HFF-Myc (cell line): ENCODE measurements around the gene NAPSA.

Experiments used
- DNase-seq: peaks from one replicate; pipeline ENCODE4 v3.0.0-alpha.2; 2011; ENCODE audit warnings: low read depth; ENCODE audit errors: extremely low read depth
- H3K4me3 ChIP-seq: replicated peaks from 2 replicates; pipeline ENCODE4 v1.5.1; 2011; ENCODE audit warnings: low read depth, mild to moderate bottlenecking, control low read depth, low read length
- TF ChIP-seq, protein P1 (sequence below): IDR thresholded peaks from 2 replicates; pipeline ENCODE4 v1.5.1; 2012; ENCODE audit warnings: mild to moderate bottlenecking, low read depth, low read length, control low read depth; ENCODE audit errors: missing control alignments

Gene NAPSA

DNA sequence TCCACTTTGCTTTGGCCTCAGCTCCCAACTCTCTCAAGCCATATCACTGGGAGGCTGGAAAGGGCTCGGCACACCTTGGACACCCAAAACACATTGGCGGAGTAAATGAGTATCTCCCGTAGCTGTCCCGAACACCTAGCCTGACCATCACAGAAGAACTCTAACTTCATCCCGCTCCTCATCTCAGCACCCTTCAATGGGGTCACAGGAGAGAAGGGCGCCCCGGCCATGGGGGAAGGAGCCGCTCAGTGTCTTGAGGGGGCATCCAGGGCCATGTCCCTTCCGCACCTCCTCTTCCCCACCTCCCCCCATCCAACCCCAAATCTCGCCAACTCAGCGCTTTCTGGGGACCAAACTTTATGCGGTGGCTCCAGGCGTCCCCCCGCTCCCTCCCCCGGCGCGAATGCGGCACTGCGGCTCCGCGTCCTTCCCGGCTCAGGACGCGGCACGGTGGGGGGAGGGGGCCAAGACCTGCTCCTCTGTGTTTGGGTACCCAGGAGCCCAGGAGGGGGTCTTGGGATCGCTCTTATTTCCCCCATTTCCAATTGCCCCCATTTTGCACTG lies 39.3 kb downstream of the NAPSA start:
- TF ChIP-seq, protein P1, sequence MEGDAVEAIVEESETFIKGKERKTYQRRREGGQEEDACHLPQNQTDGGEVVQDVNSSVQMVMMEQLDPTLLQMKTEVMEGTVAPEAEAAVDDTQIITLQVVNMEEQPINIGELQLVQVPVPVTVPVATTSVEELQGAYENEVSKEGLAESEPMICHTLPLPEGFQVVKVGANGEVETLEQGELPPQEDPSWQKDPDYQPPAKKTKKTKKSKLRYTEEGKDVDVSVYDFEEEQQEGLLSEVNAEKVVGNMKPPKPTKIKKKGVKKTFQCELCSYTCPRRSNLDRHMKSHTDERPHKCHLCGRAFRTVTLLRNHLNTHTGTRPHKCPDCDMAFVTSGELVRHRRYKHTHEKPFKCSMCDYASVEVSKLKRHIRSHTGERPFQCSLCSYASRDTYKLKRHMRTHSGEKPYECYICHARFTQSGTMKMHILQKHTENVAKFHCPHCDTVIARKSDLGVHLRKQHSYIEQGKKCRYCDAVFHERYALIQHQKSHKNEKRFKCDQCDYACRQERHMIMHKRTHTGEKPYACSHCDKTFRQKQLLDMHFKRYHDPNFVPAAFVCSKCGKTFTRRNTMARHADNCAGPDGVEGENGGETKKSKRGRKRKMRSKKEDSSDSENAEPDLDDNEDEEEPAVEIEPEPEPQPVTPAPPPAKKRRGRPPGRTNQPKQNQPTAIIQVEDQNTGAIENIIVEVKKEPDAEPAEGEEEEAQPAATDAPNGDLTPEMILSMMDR, result no peak
- no peak overlapping the region for H3K4me3 ChIP-seq
- DNase-seq, result no peak

DNA sequence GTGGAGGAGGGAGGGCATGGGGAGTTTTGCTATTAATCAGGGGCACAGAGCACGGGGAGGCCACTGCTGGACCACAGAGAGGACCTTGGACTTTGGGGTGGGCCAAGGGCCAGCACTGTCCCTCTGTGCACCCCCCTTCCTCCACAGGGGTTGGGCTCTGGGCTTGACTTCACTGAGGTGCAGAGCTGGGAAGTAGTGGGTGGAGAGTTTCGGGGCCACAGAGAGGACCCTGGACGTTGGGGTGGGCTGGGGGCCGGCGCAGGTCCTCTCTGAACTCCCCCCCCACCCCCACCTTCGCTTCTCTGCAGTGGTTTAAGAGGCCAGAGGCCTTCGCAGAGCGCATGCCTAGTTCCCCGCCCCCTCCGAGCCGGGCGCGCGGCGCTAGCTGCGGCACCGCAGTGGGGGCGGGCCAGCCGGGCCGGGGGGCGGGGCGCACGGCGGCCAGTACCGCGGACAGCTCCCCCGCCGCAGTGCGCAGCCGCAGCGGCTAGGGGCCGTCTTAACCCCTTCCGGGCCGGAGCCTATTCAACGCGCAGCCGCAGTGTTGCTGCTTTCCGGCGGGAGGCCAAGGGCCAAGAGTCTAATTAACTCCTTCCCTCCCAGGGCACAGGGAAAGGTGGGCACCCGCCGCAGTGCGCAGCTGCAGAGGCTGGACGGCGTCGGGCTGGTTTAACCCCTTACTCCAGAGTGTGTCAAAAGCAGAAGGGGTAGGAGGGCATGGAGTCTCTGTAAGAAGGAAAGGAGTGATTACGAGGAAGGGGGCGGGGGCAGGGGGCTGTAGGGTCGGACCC lies 39.9 kb downstream of the NAPSA start:
- no peak for DNase-seq
- no peak overlapping the region for H3K4me3 ChIP-seq
- TF ChIP-seq, protein P1, result no peak

DNA sequence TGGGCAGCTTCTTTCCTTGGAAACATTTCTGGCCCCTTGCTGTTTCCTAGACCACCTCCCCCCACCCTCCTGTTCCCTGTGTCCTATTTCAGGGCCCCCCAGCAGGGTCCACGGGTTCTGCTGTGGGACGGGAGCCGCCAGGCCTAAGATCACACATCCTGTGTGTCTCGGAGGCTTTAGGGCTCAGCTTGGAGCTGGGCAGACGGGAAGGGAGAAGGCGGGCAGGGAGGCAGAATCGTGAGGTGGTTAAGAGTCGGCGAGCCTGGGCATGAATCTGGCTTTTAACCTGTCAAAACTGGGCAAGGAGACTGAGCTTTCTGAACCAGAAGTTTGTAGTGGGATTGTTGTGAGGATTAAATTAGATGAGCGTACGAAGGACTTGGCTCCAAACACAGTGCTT lies 41.1 kb downstream of the NAPSA start:
- DNase-seq, result no peak
- H3K4me3 ChIP-seq, result no peak overlapping the region
- TF ChIP-seq, protein P1, result no peak

DNA sequence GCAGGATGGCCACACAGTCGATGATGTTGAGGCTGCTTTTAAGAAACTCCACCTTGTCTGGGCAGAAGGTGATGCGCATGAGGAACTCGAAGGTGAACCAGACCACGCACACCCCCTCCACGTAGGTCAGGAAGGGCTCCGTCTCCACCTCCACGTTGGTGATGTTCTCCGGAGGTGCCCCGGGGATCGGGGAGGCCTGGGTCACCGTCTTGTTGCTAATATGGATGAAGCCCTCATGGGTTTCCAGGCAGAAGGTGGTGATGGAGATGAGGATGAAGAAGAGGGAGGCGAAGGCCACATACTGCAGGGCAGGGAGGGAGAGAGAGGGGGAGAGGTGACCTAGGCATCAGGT lies 41.7 kb downstream of the NAPSA start:
- DNase-seq, result no peak
- no peak overlapping the region for H3K4me3 ChIP-seq
- TF ChIP-seq, protein P1, result no peak

DNA sequence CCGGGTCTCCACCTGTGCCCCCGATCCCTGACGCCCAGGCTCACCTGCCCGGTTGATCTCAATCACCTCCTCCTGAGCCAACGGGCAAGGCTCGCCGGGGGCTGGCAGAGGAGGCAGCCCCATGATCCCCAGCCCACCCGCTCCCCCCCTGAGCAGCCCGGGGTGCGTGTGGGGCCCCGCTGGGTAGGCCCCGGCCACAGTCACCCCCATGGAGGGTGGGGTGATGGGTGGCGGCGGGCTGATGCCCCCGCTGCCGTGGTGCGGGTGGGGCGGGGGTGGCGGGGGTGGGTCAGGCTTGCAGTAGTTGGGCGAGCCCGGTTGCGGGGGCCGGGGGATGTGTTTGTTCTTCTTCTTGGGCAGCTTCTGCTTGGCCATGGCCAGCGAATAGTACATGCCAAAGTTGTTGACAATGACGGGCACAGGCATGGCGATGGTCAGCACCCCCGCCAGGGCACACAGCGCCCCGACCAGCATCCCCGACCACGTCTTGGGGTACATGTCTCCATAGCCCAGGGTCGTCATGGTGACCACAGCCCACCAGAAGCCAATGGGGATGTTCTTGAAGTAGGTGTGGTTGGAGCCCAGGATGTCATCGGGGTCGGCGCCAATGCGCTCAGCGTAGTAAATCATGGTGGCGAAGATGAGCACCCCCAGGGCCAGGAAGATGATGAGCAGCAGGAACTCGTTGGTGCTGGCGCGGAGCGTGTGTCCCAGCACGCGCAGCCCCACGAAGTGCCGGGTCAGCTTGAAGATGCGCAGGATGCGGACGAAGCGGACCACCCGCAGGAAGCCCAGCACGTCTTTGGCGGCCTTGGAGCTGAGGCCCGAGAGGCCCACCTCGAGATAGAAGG lies 42.3 kb downstream of the NAPSA start:
- TF ChIP-seq, protein P1, result no peak
- H3K4me3 ChIP-seq, result no peak overlapping the region
- DNase-seq, result no peak

DNA sequence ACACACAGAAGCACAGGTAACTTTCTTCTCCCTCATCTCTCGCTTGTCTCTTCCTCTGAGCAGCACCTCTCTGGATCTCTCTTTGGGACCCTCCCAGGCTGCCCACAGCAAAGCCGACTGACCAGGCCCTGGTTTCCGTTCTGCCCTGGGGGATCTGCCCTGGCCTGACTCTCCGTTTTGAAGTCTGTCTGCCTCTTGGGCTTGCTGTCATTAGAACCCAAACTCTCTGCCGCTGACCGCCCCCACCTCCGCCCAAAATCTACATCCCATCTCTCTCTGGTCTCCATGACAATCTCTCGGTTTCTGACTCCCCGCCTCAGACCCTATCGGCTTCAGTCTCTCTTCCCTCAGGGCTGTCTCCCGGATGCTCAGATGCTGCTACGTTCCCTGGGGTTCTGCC lies 43.2 kb downstream of the NAPSA start:
- no peak for DNase-seq
- TF ChIP-seq, protein P1, result no peak
- H3K4me3 ChIP-seq, result no peak overlapping the region
